Measurements from ENCODE around the gene CCDC97. TPM values are rescaled to one million over a fixed set of nuclear protein-coding genes. Genes with fewer than 3 reads are reported as not detected.

The CCDC97 gene
- total RNA-seq, 1 donor from 2014 or later: 16.9 TPM

- intact Hi-C loops (cut with DNase I): no loop called here
- no peak overlapping the region for H3K4me3 ChIP-seq
- no peaks in the 10 kb centered on the region for H3K9me3 ChIP-seq
- peaks cover 10% of the 10 kb centered on the region for H3K4me1 ChIP-seq
- no peaks in the 10 kb centered on the region for H3K36me3 ChIP-seq
- no peak for DNase-seq (ENCODE audit: extremely low spot score in 2 of 2)
- H3K27ac ChIP-seq: no peak overlapping the region
- TF ChIP-seq POLR2A (IDR thresholded peaks at IDR 0.05) (no peak), POLR2AphosphoS5 (IDR thresholded peaks at IDR 0.05; ENCODE audit: insufficient read depth in 1 of 2, low read depth in 1 of 2) (no peak), CTCF (IDR thresholded peaks at IDR 0.05) (no peak)
- no peaks in the 10 kb centered on the region for H3K27me3 ChIP-seq
These were observed 49.8 kb downstream of the CCDC97 start for GRCh38 chr19:41359741-41360140.

GRCh38 chr19:41362143-41362847 is 52.3 kb downstream of the CCDC97 start:
- Histone ChIP-seq H3K9me3 (no peaks in the 10 kb centered on the region), H3K36me3 (no peaks in the 10 kb centered on the region), H3K27me3 (no peaks in the 10 kb centered on the region), H3K4me1 (peaks cover 14% of the 10 kb centered on the region), H3K4me3 (no peak overlapping the region), H3K27ac (no peak overlapping the region)
- DNase-seq (ENCODE audit: extremely low spot score in 2 of 2): no peak
- intact Hi-C loops (cut with DNase I): no loop called here
- no peak for TF ChIP-seq CTCF (IDR thresholded peaks at IDR 0.05)
- TF ChIP-seq POLR2AphosphoS5 (IDR thresholded peaks at IDR 0.05; ENCODE audit: insufficient read depth in 1 of 2, low read depth in 1 of 2): no peak
- no peak for TF ChIP-seq POLR2A (IDR thresholded peaks at IDR 0.05)

GRCh38 chr19:41363371-41363752 is 53.4 kb downstream of the CCDC97 start:
- Histone ChIP-seq H3K27ac (peak overlapping the region; percentile 97), H3K9me3 (no peaks in the 10 kb centered on the region), H3K27me3 (no peaks in the 10 kb centered on the region), H3K36me3 (no peaks in the 10 kb centered on the region), H3K4me3 (peak overlapping the region; percentile 60 to 86), H3K4me1 (peaks cover 23% of the 10 kb centered on the region)
- no peak for DNase-seq (ENCODE audit: extremely low spot score in 2 of 2)
- intact Hi-C loops (cut with DNase I): no loop called here
- TF ChIP-seq POLR2A (IDR thresholded peaks at IDR 0.05): no peak
- TF ChIP-seq POLR2AphosphoS5 (IDR thresholded peaks at IDR 0.05; ENCODE audit: insufficient read depth in 1 of 2, low read depth in 1 of 2): no peak
- no peak for TF ChIP-seq CTCF (IDR thresholded peaks at IDR 0.05)

- Histone ChIP-seq H3K4me3 (peak within 1 kb of the TSS; percentile 60 to 86), H3K36me3 (no peaks in the 10 kb centered on the region), H3K9me3 (no peaks in the 10 kb centered on the region), H3K27ac (peak within 1 kb of the TSS; percentile 97), H3K27me3 (no peaks in the 10 kb centered on the region), H3K4me1 (peaks cover 23% of the 10 kb centered on the region)
- peak in 1 of 2 donors; percentile 98 for DNase-seq (ENCODE audit: extremely low spot score in 2 of 2)
- TF ChIP-seq POLR2AphosphoS5 (IDR thresholded peaks at IDR 0.05; ENCODE audit: insufficient read depth in 1 of 2, low read depth in 1 of 2): peak; percentile 95 to 97
- peak in 1 of 3 experiments; percentile 2 for TF ChIP-seq CTCF (IDR thresholded peaks at IDR 0.05)
- TF ChIP-seq POLR2A (IDR thresholded peaks at IDR 0.05): peak in 1 of 2 donors; percentile 33
- intact Hi-C loops (cut with DNase I): no loop called here
These were observed 54.0 kb downstream of the CCDC97 start, which contains the start of gene B9D2 for GRCh38 chr19:41363753-41364523. Gene B9D2, minus strand, starts transcription at chr19:41364149. Its CDS starts 630 bp downstream, at chr19:41363519.
